CD4-positive, alpha-beta T cell treated with Interleukin-2 at 100 ng/mL for 4 hours (primary cell): Measurements from ENCODE around the gene TMEM138.

ENCODE experiments used
- DNase-seq: peaks from one replicate; pipeline ENCODE4 v3.0.0-alpha.2; 2020; ENCODE audit warnings: low spot score

TMEM138 gene

GRCh38 chr11:61361741-61362541, at the start of gene TMEM138, which contains the start of gene CYB561A3:
Gene TMEM138 (plus strand): TSS chr11:61362374. CDS start chr11:61364391, 2,017 bp downstream.
Gene CYB561A3 (minus strand): TSS chr11:61361882. CDS start chr11:61356713, 5,169 bp downstream.
- DNase-seq, result peak; percentile 90

GRCh38 chr11:61315260-61315659, 46.9 kb upstream of the TMEM138 start:
- no peak for DNase-seq

DNA sequence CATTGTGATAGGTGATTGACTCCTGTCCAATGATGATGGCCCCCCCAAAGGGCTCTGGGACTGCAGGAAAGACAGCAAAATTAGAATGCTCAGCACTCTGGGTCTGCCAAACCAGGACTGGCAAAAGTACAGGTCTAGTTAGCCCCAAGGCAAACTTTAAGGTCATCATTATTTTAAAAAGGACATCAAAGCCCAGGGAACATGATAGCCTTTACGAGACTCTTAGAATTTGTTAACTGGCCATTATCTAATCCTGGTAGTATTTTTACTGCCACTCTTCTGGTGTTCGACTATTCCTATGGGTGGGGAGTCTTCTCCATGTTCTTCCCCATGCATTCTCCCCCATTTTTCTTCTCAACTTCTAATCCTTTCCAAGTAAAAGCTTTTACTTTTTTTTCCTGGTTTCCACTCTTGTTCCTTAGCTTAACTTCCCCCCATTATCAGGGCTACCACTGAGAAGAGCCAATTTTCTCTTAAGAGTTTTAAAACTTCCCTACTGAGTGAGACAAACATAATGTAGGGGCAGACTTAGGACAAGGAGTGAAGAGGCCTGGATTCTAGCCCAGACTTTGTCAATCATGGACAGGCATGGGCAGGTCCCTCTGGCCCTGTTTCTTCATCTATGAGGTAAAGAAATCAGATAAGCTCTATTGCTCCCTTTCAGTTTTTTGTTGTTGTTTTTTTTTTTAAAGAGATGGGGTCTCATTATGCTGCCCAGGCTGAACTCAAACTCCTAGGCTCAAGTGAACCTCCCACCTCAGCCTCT, 36.3 kb upstream of the TMEM138 start:
- DNase-seq, result no peak

GRCh38 chr11:61327669-61328071, 34.5 kb upstream of the TMEM138 start:
- no peak for DNase-seq

GRCh38 chr11:61328351-61328750, 33.8 kb upstream of the TMEM138 start:
- DNase-seq, result no peak

DNA sequence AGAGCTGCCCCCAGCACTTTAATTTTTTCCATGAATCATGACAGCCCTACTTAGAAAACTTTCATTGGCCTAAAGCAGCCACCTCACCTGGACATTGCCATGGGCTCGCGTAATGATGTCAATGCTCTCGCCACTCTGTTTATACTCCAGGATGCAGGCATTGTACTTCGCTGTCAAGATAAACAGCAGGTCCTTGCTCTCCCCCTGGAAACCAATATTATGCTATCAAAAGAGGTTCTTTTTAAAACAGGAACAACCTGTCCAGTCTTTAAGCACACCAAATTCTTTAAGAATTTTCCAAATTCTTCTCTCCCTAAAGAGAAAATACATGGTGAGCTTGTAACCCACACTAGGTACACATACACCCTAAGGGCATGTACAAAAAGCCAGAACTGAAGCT, 32.3 kb upstream of the TMEM138 start:
- no peak for DNase-seq

- no peak for DNase-seq
Measured at GRCh38 chr11:61331651-61332050, 30.5 kb upstream of the TMEM138 start.

GRCh38 chr11:61332281-61332796, 29.8 kb upstream of the TMEM138 start:
- DNase-seq, result no peak

DNA sequence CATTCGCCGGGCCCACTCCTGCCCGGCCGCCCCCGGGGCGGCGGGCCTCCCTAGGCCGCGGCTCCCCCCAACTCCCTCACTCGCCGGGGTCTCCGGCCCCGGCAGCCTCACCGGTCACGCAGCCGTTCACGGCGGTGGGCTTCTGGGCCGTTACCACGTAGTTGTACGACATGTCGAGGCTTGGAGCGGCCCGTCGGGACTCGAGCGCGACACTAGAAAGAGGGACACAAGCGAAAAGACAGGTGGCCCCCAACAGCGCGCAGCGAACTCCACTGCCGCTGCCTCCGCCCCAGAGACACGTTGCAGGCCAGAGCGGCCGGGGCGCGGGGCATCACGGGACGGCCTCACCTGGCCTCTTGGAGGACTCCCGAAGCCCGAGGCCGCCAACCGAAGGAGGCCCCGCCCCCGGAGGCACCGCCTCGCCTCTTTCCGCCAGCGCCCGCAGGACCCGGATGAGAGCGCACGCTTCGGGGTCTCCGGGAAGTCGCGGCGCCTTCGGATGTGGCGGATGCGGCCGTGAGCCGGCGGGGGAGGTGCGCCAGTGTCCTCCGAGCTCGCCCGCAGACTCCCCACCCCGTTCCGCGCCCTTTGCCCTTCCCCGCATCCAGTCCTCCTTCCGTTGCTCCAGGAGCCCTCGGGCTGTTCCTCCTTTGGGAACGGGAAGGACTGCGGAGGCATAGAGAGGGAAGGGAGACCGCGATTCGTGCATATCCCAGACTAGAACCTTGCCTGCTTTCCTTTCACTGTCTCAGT, 29.2 kb upstream of the TMEM138 start, which contains the start of the genes DDB1 and TKFC:
Gene DDB1 (minus strand): TSS at position 309 of the 753 bp plus-strand sequence. CDS start 137 bp downstream, at position 172.
Gene TKFC (plus strand): TSS at position 432 of the 753 bp plus-strand sequence. CDS start 1,501 bp downstream, outside the sequence.
- DNase-seq, result peak; percentile 95

GRCh38 chr11:61333550-61334433, 28.4 kb upstream of the TMEM138 start:
- no peak for DNase-seq

DNA sequence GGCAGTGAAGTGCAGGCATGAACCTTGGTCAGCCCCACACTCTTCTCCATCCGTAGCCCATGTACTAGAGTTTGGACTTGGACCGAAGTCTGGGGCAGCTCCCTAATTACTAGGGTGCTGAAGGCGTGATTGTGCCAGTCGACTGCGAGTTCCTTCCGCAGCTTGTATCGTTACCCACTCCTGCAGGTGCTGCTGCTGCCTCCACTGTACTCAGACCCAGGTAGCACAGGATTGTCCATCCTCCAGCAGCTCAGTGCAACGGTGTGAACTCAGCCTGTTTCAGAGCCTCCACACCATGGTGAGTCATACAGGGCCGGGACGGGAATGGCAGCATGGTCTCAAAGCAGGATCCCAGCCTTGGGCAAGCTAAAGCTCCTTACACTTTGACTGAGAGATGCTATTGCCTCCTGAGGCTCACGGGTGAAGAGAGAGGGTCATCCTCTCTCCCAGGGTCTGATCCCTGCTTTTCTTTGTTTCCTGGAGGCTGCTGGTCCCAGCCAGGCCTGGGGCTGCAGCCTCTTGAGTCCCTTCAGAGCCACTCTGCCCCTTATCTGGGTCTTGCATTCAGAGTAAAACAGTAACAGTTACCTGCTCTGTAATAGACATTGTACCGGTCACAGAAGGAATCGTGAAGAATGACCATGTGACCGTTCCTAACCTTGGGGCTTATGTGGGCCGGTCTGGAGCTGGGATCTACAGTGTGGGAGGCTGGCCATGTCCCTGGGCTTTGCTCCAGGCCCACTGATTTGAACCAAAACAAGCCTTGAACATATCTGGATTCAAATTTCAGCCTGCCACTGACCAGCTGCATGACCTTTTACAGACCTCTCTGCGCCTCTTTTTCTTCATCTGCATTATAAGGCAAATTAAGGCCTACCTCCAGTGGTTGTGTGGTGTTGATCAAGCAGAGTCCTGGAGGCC, 27.5 kb upstream of the TMEM138 start:
- no peak for DNase-seq

DNA sequence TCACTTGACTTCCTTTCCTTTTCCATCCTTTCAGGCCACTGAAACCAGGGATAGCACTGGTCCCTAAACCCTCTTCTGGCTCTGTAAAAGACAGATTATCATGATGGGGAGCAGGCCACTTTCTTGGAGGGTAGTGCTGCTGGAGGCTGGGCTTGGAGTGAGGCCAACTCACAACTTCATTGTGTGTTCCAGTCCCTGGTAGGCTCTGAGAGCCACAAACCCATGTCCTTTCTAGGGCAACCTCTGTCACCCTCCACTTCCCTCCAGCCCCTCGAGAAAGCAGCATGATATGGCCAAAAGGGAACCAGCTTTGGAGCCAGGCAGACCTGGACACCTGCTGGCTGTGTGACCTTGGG, 26.8 kb upstream of the TMEM138 start:
- no peak for DNase-seq

GRCh38 chr11:61336171-61336935, 25.8 kb upstream of the TMEM138 start:
- peak; percentile 85 for DNase-seq

GRCh38 chr11:61337706-61338470, 24.3 kb upstream of the TMEM138 start:
- no peak for DNase-seq

- no peak for DNase-seq
Measured at GRCh38 chr11:61338783-61339489, 23.2 kb upstream of the TMEM138 start.

- no peak for DNase-seq
Measured at GRCh38 chr11:61339490-61339878, 22.7 kb upstream of the TMEM138 start.

GRCh38 chr11:61340979-61341378, 21.2 kb upstream of the TMEM138 start:
- no peak for DNase-seq

- DNase-seq, result no peak
Measured at GRCh38 chr11:61341706-61342105, 20.5 kb upstream of the TMEM138 start.
